AG10803 (cell line): ENCODE data around the gene PDGFD.

Experiments used
- DNase-seq: peaks from one replicate; pipeline ENCODE4 v3.0.0; 2010; ENCODE audit warnings: low read depth
- H3K4me3 ChIP-seq: 2 replicates; pipeline ENCODE4 v1.5.1; 2011; ENCODE audit warnings: mild to moderate bottlenecking, low read length, control low read depth
- CTCF ChIP-seq: conservative IDR thresholded peaks from 2 replicates; pipeline ENCODE4 v1.5.1; 2011; ENCODE audit warnings: mild to moderate bottlenecking, low read length, control low read depth, inconsistent platforms

Gene PDGFD

GRCh38 chr11:103980108-103980507 lies 183.8 kb downstream of the PDGFD start:
- no peak overlapping the region for H3K4me3 ChIP-seq
- no peak for DNase-seq
- no peak for TF ChIP-seq CTCF

- no peak overlapping the region for H3K4me3 ChIP-seq
- no peak for DNase-seq
- TF ChIP-seq CTCF, result no peak
Observed at GRCh38 chr11:103978616-103979595, 185.0 kb downstream of the PDGFD start.

GRCh38 chr11:103972013-103972412 lies 191.9 kb downstream of the PDGFD start:
- H3K4me3 ChIP-seq, result no peak overlapping the region
- no peak for TF ChIP-seq CTCF
- no peak for DNase-seq

GRCh38 chr11:103970701-103971249 lies 193.2 kb downstream of the PDGFD start:
- no peak overlapping the region for H3K4me3 ChIP-seq
- DNase-seq, result no peak
- TF ChIP-seq CTCF, result no peak

GRCh38 chr11:103968685-103969084 lies 195.3 kb downstream of the PDGFD start:
- no peak for TF ChIP-seq CTCF
- no peak for DNase-seq
- no peak overlapping the region for H3K4me3 ChIP-seq

GRCh38 chr11:103967985-103968384 lies 196.0 kb downstream of the PDGFD start:
- no peak for DNase-seq
- TF ChIP-seq CTCF, result no peak
- no peak overlapping the region for H3K4me3 ChIP-seq

GRCh38 chr11:103964390-103964789 lies 199.6 kb downstream of the PDGFD start:
- TF ChIP-seq CTCF, result no peak
- no peak for DNase-seq
- H3K4me3 ChIP-seq, result no peak overlapping the region
